Astrocyte of the spinal cord (primary cell): ENCODE measurements around the gene ERLEC1.
"Not testable (repeated sequence)": the region's sequence is repeated elsewhere in the genome, so short reads cannot be mapped to it uniquely, and the experiment has no call there.

Experiments
- DNase-seq: peaks from one replicate; pipeline ENCODE4 v3.0.0; 2011; ENCODE audit warnings: low read depth, low spot score
- H3K4me3 ChIP-seq: 2 replicates; pipeline ENCODE4 v1.5.1; 2011; ENCODE audit warnings: low read depth, mild to moderate bottlenecking, low read length, moderate library complexity
- in situ Hi-C: cut with HindIII; loops from 2 replicates; pipeline ENCODE4 v1.10.0; 2017; ENCODE audit warnings: low sequenced_read_pairs
- TF ChIP-seq, protein P1 (sequence below): IDR thresholded peaks from 2 replicates; pipeline ENCODE4 v1.5.1; 2012; ENCODE audit warnings: low read depth, mild to moderate bottlenecking, low read length, inconsistent platforms

ERLEC1 gene

DNA sequence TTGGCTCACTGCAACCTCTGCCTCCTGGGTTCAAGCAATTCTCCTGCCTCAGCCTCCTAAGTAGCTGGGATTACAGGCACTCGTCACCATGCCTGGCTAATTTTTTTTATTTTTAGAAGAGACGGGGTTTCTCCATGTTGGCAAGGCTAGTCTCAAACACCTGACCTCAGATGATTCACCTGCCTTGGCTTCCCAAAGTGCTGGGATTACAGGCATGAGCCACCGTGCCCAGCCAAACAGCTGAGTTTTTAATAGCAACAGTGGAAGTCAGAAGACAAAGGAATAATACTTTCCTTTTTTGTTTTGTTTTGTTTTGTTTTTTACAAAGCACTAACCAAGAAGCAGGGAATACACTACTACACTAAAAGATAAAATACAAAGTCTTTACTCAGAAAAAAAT, 56.0 kb downstream of the ERLEC1 start:
- no peak overlapping the region for H3K4me3 ChIP-seq
- in situ Hi-C loops: no loop called here
- TF ChIP-seq, protein P1, sequence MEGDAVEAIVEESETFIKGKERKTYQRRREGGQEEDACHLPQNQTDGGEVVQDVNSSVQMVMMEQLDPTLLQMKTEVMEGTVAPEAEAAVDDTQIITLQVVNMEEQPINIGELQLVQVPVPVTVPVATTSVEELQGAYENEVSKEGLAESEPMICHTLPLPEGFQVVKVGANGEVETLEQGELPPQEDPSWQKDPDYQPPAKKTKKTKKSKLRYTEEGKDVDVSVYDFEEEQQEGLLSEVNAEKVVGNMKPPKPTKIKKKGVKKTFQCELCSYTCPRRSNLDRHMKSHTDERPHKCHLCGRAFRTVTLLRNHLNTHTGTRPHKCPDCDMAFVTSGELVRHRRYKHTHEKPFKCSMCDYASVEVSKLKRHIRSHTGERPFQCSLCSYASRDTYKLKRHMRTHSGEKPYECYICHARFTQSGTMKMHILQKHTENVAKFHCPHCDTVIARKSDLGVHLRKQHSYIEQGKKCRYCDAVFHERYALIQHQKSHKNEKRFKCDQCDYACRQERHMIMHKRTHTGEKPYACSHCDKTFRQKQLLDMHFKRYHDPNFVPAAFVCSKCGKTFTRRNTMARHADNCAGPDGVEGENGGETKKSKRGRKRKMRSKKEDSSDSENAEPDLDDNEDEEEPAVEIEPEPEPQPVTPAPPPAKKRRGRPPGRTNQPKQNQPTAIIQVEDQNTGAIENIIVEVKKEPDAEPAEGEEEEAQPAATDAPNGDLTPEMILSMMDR: no peak
- DNase-seq: no peak

DNA sequence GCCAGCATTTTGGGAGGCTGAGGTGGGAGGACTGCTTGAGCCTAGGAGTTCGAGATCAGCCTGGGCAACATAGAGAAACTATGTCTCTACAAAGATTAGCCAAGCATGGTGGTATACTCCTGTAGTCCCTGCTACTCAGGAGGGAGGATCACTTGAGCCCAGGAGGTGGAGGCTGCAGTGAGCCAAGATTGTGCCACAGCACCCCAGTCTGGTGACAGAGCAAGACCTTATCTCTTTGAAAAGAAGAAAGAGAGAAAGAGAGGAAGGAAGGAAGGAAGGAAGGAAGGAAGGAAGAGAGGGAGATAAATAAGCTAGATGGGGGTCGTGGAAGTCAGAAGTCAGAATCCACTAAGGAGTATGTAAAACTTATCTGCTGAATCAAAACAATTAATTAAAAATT, 56.8 kb downstream of the ERLEC1 start:
- TF ChIP-seq, protein P1: no peak
- in situ Hi-C loops: no loop called here
- H3K4me3 ChIP-seq: no peak overlapping the region

DNA sequence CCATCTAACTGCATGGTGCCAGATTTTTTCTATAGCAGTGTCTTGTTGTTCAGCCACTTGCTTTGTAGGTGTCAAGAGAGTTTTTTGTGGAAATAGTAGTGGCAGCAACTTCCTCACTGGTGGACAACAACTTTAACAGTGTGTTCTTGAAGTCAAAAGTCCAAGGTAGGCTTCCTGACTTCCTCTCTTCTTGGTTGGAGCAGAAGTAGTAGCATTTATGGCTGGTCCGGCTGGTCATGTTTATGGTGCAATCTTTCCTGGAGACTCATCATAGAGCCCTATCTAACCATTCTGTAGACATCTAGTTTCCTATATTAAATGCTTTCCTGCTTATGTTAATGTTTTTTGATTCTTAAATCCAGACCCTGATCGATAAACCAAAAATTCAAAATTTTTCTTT, 61.2 kb downstream of the ERLEC1 start:
- no peak overlapping the region for H3K4me3 ChIP-seq
- in situ Hi-C loops: no loop called here
- no peak for DNase-seq
- TF ChIP-seq, protein P1: no peak

More for the DNA sequence above, 56.8 kb downstream of the ERLEC1 start:
- DNase-seq: no peak

DNA sequence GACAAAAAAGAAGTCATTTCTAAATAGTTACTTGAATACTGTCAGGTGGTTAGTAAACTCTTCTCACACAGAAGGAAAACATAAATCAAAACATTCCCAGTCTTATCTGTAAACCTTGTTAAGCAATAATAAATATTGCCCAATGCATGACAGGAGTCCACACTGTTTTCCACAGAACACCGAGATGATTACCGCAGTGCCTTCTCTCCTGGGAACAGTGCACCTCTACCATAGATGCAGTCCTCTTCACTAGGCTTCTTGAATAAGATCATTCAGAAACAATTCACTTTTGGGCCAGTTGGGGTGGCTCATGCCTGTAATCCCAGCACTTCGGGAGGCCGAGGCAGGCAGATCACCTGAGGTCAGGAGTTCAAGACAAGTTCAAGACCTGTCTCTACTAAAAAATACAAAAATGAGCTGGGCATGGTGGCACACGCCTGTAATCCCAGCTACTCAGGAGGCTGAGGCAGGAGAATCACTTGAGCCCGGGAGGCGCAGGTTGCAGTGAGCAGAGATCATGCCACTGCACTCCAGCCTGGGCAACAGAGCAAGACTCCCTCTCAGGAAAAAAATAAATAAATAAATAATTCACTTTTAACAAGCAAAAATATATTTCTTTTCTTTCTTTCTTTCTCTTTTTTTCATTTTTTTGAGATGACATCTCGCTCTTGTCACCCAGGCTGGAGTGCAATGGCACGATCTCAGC, 64.4 kb downstream of the ERLEC1 start:
- H3K4me3 ChIP-seq, DNase-seq, in situ Hi-C loops: not testable (repeated sequence)

DNA sequence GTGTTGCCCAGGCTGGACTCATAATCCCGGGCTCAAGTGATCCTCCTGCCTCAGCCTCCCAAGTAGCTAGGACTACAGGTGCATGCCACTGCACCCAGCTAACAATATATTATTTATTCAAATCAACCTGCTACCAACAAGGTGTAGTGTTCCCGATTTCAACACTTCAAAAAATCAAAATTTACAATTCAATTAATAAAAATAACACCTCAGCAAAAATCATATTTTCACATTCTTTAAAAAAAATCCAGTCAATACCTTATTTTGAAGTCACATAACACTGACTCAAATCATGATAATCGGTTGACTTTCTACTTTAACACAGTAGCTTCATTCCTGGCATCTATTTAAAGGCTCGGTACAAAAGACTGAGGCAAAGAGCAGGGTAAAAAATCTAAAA, 65.7 kb downstream of the ERLEC1 start:
- H3K4me3 ChIP-seq: no peak overlapping the region
- in situ Hi-C loops: no loop called here
- no peak for DNase-seq
- TF ChIP-seq, protein P1: no peak

DNA sequence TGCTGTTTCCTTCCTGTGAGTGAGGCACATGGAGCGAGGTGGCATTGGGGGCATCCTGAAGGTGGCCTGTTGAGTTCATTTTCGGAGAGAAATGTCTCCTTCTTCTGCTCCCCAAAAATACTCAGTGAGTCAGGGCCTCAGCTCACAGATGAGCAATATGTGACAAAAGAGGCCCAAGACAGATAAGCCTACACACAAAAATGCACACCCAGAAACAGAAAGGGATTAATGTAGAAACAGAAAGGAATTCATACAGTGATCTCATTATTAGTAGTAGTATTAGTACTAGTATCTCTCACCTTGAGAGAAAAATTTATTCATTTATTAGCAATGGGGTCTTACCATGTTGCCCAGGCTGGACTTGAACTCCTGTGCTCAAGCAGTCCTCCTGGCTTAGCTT, 67.8 kb downstream of the ERLEC1 start:
- TF ChIP-seq, protein P1: no peak
- no peak for DNase-seq
- H3K4me3 ChIP-seq: no peak overlapping the region
- in situ Hi-C loops: no loop called here

DNA sequence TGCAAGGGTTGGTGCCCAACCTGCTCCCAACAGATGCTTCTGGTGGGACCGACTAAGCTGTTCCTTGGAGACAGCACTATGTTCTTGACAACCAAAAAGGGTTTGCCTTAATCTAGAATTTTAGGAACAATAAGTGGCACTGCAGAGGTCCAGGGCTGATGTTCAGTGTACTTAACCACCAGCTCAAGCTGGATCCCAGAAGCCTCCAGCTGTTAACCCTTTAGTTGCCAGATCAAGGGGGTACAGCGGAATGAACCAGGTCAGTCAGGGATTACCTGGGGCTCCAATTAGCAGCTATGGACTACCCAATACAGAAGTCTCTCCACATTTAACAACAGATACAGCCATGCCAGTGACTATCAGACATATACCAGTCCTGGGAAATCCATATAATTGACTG, 69.4 kb downstream of the ERLEC1 start:
- in situ Hi-C loops: no loop called here
- TF ChIP-seq, protein P1: no peak
- no peak for DNase-seq
- H3K4me3 ChIP-seq: no peak overlapping the region
